ENCODE results near the gene CEPT1.

DNA sequence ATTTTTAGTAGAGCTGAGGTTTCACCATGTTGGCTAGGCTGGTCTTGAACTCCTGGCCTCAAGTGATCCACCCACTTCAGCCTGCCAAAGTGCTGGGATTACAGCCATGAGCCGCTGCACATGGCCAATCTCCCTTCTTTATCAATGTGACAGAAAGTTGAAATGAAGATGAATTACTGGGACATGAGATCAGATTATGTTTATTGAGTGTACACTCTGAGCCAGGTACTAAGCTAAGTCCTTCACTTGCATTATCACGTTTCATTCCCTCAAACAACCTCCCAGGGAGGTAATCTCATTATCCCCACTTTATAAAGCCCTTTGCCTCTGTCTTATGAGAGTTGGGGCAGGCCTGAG is 81.2 kb downstream of the CEPT1 start:
- TF ChIP-seq, protein P1, sequence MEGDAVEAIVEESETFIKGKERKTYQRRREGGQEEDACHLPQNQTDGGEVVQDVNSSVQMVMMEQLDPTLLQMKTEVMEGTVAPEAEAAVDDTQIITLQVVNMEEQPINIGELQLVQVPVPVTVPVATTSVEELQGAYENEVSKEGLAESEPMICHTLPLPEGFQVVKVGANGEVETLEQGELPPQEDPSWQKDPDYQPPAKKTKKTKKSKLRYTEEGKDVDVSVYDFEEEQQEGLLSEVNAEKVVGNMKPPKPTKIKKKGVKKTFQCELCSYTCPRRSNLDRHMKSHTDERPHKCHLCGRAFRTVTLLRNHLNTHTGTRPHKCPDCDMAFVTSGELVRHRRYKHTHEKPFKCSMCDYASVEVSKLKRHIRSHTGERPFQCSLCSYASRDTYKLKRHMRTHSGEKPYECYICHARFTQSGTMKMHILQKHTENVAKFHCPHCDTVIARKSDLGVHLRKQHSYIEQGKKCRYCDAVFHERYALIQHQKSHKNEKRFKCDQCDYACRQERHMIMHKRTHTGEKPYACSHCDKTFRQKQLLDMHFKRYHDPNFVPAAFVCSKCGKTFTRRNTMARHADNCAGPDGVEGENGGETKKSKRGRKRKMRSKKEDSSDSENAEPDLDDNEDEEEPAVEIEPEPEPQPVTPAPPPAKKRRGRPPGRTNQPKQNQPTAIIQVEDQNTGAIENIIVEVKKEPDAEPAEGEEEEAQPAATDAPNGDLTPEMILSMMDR (IDR thresholded peaks at IDR 0.05; ENCODE audit: insufficient read depth, low read depth, low read length), result no peak
- TF ChIP-seq EZH2 (IDR thresholded peaks at IDR 0.05; ENCODE audit: insufficient read depth, low read length), result no peak

All from astrocyte (in vitro differentiated cells and primary cell).